HG03097 (cell line): Measurements from ENCODE around the gene NSFL1C.
"Not testable (repeated sequence)": the region's sequence is repeated elsewhere in the genome, so short reads cannot be mapped to it uniquely, and the experiment has no call there.

ENCODE experiments used
- ATAC-seq: cut with Tn5 transposase; IDR thresholded peaks from one replicate; pipeline ENCODE4 v1.9.1; 2021; ENCODE audit not compliant: unreplicated experiment, low FRiP score

The NSFL1C gene

DNA sequence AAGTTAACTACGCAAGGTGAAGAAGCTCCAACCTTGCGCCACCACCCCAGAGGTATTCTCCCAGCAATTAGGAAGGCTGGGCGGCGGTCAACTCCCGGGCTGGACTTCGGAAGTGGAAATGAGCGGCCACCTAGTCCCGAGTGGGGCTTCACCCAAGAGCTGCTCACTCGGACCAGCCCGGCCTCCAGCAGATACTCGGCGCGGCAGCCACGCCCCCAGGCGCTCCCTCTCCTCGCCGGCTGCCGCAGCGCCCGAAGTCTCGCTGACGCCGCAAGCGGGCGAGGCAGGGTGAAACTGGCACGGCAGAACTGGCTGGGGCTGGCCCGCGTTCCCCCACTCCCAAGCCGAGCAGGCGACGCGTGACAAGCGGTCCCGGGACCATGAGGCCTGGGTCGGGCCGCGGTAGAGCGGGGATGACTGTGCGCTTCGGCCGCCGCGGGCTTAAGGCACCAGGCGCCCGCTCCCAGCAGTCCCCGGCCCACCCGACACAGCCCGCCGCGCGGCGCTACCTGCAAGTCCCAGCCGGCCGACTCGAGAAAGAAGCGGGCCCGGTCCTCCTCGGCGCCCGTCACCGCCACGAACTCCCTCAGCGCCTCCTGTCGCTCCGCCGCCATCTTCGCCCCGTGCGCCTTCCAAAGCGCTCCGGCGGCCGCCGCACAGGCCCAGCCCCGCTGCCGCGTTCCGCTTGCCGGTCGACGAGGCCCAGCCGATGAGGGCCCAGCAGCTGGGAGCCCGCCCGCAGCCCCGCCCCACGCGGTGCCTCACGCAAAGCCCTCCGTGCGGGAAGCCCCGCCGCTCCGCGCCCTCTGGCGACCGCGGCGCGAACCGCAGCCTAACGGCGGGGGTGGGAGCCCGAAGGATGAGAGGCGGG lies at the start of gene NSFL1C:
Gene NSFL1C, minus strand, starts transcription at position 639 of the 871 bp plus-strand sequence. Its CDS starts 25 bp downstream, at position 614.
- ATAC-seq: peak; percentile 87

DNA sequence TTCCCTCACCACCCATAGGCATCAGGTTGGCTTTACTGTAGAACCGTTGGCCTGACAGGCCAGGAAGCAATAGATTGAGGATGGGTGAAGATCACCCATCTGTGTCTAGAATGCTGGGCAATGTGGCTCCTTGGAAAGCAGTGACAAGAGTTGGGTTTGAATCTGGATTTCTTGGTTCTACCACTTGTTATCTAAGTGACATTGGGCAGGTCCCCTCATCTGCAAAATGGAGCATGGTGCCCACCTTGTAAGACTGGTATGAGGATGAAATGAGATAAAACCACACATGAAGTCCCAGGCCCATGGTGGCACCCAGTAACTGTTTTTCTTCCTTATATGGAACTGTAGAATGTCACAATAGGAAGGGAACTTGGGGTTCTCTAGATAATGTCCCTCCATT lies 47.2 kb upstream of the NSFL1C start:
- no peak for ATAC-seq

DNA sequence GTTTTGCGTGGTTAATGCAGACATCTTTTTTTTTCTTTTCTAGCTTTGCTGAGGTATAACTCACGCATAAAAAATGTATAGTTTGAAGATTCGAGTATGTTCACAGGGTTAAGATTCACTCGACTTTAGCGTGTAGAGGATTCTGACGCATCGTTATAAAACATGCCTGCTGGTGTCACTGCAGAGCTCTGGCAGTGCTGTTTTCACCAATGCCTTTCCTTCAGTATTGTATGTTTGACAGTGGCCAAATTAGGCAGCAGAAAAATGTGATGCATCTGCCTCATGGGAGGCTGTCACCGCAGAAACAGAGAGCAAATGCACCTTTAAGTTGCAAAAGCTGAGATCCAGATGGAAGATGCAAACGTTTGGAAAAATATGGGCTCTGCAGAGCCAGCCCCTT lies 42.6 kb upstream of the NSFL1C start:
- ATAC-seq: no peak

DNA sequence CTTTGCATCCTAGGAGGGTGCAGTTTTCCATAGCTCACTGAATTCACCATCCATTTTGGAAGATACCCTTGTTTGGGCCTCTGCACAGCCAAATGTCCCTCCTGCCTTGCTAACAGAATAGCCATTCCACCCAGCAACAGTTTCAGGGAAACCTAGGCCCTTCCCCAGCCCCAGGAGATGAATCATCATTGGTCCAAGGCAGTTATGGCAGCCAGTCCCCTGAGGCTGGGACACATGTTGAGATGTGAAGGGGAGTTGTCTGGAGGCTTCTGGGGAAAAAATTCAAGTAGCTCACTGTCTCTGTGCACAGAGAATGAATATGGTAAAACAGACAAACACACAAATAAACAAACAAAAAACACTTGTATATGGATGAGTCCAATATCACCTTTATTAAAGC lies 41.9 kb upstream of the NSFL1C start:
- ATAC-seq: no peak

DNA sequence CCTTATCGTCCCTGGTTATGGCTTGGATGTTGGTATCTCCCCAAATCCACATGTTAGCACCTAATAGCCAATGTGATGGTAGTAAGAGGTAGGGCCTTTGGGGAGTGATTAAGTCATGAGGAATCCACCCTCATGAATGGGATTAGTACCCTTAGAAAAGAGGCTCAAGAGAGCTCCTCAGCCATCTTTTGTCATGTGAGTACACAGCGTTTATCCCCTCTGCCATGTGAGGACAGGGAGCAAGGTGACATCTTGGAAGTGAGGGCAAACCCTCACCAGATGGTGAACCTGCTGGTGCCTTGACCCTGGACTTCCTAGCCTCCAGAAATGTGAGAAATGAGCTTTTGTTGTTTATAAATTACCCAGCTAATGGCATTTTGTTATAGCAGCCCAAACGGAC lies 40.6 kb upstream of the NSFL1C start:
- no peak for ATAC-seq

DNA sequence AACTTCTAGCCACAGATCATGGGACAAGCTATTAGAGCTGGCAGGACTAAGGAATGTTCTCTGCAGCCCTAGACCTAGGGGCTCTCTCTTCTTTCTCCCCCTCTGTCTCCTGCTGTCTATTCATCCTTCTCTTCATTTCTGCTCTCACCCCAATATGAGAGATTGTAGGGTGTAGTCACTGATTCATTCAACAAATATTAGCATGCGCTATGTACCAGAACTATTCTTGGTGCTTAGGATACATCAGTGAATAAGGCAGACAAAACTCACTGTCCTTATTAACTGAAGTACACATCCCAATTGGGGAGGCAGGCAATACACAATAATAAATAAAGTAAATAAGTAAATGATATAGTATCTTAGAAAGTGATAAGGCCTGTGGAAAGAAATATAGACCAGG lies 39.2 kb upstream of the NSFL1C start:
- ATAC-seq: no peak

DNA sequence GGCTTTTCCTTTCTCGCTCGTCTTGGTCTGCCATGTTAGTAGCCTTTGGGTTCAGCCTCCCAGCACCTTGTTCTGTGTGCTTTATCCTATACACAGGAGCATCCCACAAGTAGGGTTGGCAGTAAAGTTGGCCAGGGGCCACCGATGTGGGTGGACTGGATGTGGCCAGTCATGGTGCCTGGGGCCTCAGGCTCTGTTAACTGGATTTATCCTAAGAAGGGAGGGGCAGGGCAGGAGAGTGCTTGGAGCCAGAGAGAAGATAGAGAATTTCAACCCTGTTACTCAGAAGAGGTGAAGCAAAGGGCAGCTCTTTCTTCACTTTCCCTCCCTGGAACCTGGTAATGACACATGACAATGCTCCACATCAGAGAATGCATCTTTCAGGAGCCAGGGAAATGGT lies 38.7 kb upstream of the NSFL1C start:
- ATAC-seq: no peak

DNA sequence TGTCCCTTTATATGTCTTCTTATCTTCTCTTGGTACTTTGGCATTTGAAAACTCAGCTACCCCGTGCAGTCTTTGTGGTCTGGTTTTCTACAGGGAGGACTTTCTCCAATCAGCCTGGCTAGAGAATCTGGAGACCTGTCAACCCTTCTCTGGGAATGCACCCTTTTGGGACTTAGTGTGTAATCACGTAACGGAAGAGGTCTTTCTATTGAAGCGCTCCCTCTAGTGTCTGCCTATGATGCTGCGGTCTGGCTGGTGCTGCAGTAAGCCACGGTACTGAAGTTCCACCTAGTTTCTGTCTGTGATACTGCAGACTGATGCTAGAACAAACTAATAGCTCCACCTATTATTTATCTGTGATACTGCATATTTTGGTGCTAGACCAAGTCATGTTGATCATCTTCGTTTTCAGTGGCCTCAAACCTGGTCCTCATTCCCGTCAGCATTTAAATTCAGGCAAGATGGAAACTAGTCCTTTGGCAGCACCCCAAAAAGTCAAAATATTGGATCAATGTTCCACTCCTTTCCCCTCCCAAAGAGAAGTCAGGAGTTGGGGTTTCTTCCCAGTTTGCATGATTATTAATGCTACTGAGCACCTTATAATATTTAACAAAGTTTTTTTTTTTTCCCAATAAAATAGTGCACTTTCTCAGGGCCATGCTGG lies 37.0 kb upstream of the NSFL1C start:
- peak; percentile 92 for ATAC-seq

DNA sequence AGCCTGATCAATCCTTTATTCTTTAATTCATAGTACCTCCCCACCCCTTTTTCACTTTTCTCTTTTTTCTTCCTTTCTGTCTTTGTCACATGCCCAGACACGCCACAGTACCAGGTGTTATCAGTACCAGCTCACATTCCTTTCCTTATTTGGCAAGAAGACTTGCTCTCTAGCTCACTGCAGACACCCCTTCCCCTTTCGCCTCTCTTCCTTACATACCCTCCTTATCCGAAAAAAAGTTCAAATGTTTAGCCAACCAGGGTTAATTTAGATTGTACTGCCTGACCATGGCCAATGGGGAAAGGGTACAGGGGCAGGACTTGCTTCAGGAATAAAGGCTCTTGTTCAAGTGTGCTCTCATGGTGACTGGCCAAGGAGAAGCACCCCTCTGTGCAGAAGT lies 33.8 kb upstream of the NSFL1C start:
- no peak for ATAC-seq

DNA sequence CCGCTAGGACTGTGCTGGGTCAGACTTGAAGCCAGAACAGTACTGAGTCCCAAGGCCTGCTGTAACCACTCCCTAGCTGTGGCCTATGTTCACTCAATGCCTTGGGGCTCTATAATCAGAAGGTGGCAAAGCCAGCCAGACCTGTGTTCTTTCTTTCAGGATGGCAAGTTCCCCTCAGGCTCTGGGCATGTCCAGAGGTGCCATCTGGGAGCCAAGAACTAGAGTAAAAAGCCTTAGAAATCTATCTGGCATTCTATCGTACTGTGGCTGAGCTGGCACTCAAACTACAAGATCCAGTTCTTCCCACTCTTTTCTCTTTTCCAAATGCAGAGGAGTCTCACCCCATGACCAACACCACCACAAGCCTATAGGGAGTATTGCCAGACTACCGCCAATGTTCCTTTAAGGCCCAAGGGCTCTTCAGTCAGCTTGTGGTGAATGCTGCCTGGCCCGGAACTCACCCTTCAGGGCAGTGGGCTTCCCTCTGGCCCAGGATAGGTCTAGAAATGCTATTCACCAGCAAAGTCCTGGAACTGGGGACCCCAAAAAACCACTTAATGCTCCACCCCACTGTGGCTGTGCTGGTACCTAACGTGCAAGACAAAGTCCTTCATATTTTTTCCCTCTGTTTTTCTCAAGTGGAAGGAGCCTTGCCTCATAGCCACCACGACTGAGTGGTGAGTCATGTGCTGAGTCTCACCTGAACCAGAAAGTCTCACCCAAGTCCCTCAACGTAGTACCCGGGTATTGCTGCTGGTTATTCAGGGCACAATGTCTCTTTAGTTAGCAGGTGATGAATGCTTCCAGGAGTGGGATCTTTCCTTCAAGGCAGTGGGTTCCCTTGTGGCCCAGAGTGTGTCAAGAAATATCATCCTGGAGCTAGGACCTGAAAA lies 33.1 kb upstream of the NSFL1C start:
- ATAC-seq: no peak

DNA sequence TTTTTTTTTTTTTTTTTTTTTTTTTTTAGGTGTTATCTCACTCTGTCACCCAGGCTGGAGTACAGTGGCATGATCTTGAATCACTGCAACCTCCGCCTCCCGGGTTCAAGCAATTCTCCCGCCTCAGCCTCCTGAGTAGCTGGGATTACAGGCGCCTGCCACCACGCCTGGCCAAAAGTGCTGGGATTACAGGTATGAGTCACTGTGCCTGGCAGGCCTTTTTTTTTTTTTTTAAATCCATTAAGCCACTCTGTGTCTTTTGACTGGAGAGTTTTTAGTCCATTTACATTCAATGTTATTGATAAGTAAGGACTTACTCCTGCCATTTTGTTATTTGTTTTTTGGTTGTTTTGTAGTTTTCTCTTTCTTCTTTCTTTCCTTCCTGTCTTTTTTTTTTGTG lies 30.7 kb upstream of the NSFL1C start:
- not testable (repeated sequence) for ATAC-seq

DNA sequence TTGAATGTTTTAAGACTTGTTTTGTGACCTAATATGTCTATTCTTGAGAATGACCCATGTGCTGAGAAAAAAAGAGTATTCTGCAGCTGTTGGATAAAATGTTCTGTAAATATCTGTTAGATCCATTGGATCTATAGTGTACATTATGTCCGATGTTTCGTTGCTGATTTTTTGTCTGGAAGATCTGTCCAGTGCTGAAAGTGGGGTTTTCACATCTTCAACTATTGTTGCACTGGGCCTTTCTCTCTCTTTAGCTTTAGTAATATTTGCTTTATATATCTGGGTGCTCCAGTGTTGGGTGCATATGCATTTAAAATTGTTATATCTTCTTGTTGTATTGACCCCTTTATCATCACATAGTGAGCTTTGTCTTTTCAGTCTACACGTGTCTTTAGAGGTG lies 30.3 kb upstream of the NSFL1C start:
- ATAC-seq: no peak

DNA sequence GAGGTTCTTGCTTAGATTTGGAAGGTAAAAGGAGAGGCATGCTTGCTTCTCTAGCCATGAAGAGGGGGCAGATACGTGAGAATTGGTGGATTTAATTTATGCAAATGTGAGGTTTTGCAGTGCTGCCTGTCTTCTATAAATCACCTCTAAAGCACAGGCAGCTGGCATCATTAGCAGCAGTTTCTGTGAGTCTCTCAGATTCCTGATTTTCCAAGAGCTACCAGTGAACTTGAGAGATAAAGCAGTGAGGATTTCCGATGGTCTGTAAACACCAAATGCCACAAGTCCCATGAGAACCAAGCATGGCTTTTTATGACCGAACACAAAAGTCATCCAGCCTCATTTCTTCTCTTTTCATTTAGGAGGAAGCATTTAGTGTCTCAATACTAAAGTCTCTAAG lies 27.8 kb upstream of the NSFL1C start:
- no peak for ATAC-seq

DNA sequence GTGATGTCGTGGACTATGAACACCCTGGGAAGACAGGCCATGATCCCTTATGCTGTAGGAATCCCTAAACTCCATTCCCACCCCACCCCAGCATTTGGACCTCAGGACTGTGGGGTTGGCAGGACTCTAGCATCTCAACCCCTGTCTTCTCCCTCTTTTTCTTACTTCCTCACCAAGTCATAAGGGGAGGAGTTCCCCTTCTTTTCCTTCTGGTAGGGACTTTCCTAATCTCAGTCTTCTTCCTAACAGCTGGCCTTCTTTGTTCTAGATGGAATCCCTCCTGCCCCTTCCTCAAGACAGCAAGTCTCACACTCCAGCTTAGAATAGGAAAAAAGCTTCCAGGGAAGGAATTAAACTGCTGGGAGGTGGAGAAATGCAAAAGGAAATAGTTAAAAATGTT lies 26.9 kb upstream of the NSFL1C start:
- ATAC-seq: no peak

DNA sequence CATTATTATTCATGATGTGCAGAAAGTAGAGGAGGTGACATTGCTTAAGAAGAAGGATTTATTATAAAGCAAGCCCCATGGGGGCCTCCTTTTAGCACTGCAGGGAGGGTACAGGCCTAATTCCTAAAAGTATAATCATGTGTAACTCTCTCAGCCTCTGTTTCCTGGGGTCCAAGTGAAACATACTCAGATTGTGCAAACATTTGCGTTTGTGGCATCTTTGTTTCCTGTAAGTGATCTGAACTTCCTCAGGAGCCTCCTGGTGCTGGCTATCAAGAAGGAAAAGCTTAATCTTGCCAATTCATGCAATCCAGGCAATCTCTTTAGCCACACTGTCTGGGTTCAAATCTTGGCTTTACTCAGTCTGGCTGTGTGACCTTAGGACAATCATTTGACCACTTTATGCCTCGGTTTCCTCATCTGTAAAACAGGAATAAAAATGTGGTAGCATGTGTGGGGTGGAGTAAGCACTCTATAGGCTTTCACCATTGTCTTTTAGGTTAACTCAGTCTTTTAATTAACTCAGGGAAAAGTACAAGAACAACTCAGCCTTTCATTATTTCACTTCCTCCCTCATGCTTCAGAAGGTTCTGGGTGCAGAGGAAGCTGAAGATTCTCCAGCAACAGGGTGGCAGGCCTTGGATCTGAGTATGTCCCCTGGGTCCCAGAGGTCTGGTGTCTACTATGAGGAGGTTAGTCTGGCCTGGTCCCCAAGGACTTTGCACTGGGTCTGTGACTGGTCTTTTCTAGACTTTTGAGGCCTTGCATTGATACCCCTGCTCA lies 25.4 kb upstream of the NSFL1C start:
- no peak for ATAC-seq

DNA sequence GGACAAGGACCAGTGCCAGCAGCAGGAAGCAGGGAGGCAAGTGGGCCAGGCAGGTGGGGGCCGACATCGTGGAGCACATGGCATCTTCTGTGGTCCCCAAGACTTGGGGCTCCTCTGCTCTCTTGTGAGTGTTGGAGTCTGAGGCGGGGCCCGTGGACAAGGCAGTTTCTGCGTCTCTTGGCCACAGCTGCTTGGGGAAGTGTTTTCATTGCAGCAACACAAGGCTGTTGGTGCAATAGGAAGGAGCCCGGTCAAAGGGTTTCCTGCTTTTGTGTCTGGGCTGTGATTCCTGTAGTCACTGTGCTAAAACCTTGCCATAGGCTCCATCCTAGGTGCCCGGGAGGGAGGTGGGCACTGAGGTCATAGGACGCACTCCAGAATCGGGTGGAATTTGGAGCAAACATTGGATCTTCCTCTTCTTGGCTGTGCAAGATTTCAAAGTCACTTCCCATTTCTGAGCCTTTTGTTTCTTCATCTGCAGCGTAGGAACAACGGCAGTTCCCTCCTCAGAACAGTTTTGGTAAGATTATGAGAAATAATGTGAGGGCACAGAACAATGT lies 24.7 kb upstream of the NSFL1C start, which contains the start of gene SIRPB2:
Gene SIRPB2, minus strand, starts transcription at position 140 of the 560 bp plus-strand sequence. Its CDS starts 61 bp downstream, at position 79.
- no peak for ATAC-seq

DNA sequence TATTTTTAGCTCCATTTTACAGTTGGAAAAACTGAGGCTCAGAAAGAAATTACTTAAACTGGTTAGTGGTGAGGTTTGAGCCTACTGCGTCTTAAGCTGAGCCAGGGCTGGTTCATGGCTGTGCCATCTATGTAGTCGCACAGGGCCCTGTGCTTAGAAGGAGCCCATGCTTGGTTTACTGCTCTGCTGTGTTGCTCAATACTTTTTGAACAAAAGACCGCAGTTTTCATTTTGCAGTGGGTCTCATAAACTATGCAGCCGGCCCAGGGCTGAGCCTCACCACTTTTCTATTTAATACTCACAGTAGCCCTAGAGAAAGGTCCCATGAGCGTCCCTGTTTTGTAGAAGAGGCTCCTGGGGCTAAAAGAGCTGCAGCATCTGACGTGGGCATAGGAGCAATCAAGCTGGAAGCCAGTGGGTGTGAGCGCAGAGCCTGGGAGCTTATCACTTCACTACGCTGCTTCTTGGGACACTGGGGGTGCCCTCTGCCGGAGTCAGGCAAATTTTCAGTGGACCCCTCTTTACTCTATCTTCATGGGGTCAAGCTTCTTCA lies 24.1 kb upstream of the NSFL1C start:
- ATAC-seq: no peak

DNA sequence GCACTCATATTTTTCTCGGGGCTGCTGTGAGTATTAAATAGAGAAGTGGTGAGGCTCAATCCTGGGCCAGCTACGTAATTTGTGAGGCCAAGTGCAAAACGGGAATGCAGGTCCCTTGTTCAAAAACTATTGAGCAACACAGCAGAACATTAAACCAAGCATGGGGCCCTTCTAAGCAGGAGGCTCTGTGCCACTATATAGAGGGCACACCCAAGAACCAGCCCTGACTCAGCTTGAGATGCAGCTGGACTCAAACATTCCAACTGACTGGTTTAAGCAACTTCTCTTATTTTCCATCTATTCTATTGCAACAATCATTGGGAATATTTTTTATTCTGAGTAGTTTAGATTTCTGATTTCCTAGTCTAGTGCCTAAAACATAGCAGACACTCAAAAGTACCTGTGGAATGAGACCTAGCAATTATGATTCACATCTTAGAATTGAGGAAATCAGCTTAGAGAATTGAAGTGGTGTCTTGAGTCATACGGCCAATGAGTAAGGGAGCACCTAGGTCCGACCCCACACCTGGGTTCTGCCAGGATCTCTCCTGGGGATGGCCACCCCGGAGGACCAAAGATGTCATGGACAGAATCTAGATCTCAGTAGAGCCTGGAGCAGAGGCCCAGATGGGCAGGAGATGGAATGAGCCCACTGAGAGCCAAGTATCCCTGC lies 23.3 kb upstream of the NSFL1C start:
- no peak for ATAC-seq

DNA sequence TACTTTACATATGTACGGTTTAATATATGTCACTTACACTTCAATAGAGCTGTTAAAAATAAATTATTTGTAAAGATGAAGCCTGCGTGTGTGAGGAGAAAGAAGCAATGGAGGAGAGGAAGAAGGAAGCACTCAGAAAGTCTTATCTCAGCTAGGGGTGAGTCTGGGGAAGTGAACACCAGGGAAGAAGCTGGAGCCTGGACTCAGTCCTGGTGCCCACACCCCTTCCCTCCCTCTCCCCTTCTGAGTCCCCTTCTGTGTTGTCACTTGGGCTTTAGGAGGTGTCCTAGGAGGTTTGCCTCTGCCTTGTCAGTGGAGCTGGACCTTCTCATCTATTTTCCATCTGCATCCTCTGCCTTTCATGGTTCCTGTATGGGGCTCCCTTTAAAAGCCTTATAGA lies 22.7 kb upstream of the NSFL1C start:
- ATAC-seq: no peak
